ENCODE results near the gene TMEM158.

The TMEM158 gene

GRCh38 chr3:45215466-45215865, 10.6 kb downstream of the TMEM158 start:
- TF ChIP-seq EGR1 (IDR thresholded peaks at IDR 0.05) (no peak), EP300 (IDR thresholded peaks at IDR 0.05; ENCODE audit: borderline replicate concordance) (no peak), FOXM1 (IDR thresholded peaks at IDR 0.05; ENCODE audit: borderline replicate concordance, low read depth) (no peak), YY1 (IDR thresholded peaks at IDR 0.05; ENCODE audit: low read depth) (no peak), ZBTB7A (IDR thresholded peaks at IDR 0.05; ENCODE audit: low read depth) (no peak), USF1 (IDR thresholded peaks at IDR 0.05) (no peak), TCF12 (IDR thresholded peaks at IDR 0.05; ENCODE audit: low read depth) (no peak), TAF1 (IDR thresholded peaks at IDR 0.05; ENCODE audit: low read depth) (no peak)
- TF ChIP-seq, protein P1, sequence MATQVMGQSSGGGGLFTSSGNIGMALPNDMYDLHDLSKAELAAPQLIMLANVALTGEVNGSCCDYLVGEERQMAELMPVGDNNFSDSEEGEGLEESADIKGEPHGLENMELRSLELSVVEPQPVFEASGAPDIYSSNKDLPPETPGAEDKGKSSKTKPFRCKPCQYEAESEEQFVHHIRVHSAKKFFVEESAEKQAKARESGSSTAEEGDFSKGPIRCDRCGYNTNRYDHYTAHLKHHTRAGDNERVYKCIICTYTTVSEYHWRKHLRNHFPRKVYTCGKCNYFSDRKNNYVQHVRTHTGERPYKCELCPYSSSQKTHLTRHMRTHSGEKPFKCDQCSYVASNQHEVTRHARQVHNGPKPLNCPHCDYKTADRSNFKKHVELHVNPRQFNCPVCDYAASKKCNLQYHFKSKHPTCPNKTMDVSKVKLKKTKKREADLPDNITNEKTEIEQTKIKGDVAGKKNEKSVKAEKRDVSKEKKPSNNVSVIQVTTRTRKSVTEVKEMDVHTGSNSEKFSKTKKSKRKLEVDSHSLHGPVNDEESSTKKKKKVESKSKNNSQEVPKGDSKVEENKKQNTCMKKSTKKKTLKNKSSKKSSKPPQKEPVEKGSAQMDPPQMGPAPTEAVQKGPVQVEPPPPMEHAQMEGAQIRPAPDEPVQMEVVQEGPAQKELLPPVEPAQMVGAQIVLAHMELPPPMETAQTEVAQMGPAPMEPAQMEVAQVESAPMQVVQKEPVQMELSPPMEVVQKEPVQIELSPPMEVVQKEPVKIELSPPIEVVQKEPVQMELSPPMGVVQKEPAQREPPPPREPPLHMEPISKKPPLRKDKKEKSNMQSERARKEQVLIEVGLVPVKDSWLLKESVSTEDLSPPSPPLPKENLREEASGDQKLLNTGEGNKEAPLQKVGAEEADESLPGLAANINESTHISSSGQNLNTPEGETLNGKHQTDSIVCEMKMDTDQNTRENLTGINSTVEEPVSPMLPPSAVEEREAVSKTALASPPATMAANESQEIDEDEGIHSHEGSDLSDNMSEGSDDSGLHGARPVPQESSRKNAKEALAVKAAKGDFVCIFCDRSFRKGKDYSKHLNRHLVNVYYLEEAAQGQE (IDR thresholded peaks at IDR 0.05; ENCODE audit: low read depth): no peak

- TF ChIP-seq USF1 (IDR thresholded peaks at IDR 0.05): no peak
- TF ChIP-seq EP300 (IDR thresholded peaks at IDR 0.05; ENCODE audit: borderline replicate concordance): no peak
- TF ChIP-seq TAF1 (IDR thresholded peaks at IDR 0.05; ENCODE audit: low read depth): no peak
- TF ChIP-seq, protein P1 (IDR thresholded peaks at IDR 0.05; ENCODE audit: low read depth): no peak
- no peak for TF ChIP-seq EGR1 (IDR thresholded peaks at IDR 0.05)
- no peak for TF ChIP-seq CEBPB (IDR thresholded peaks at IDR 0.05)
- TF ChIP-seq ZBTB7A (IDR thresholded peaks at IDR 0.05; ENCODE audit: low read depth): no peak
- no peak for TF ChIP-seq NFIC (IDR thresholded peaks at IDR 0.05)
- no peak for TF ChIP-seq CREB1 (IDR thresholded peaks at IDR 0.05; ENCODE audit: low read depth)
- TF ChIP-seq TEAD4 (IDR thresholded peaks at IDR 0.05): no peak
- no peak for TF ChIP-seq YY1 (IDR thresholded peaks at IDR 0.05; ENCODE audit: low read depth)
- TF ChIP-seq FOXM1 (IDR thresholded peaks at IDR 0.05; ENCODE audit: borderline replicate concordance, low read depth): no peak
- no peak for TF ChIP-seq TCF12 (IDR thresholded peaks at IDR 0.05; ENCODE audit: low read depth)
Observed at GRCh38 chr3:45214061-45214680, 11.9 kb downstream of the TMEM158 start.

- TF ChIP-seq, protein P1 (IDR thresholded peaks at IDR 0.05; ENCODE audit: low read depth): no peak
- TF ChIP-seq RAD21 (IDR thresholded peaks at IDR 0.05; ENCODE audit: low read depth): no peak
- TF ChIP-seq USF1 (IDR thresholded peaks at IDR 0.05): no peak
- no peak for TF ChIP-seq EGR1 (IDR thresholded peaks at IDR 0.05)
- no peak for TF ChIP-seq TCF12 (IDR thresholded peaks at IDR 0.05; ENCODE audit: low read depth)
- no peak for TF ChIP-seq EP300 (IDR thresholded peaks at IDR 0.05; ENCODE audit: borderline replicate concordance)
- TF ChIP-seq ZBTB7A (IDR thresholded peaks at IDR 0.05; ENCODE audit: low read depth): no peak
- TF ChIP-seq YY1 (IDR thresholded peaks at IDR 0.05; ENCODE audit: low read depth): no peak
- TF ChIP-seq CEBPB (IDR thresholded peaks at IDR 0.05): no peak
- TF ChIP-seq NFIC (IDR thresholded peaks at IDR 0.05): no peak
- TF ChIP-seq, protein P2, sequence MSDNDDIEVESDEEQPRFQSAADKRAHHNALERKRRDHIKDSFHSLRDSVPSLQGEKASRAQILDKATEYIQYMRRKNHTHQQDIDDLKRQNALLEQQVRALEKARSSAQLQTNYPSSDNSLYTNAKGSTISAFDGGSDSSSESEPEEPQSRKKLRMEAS (IDR thresholded peaks at IDR 0.05): no peak
- no peak for TF ChIP-seq TAF1 (IDR thresholded peaks at IDR 0.05; ENCODE audit: low read depth)
- no peak for TF ChIP-seq CREB1 (IDR thresholded peaks at IDR 0.05; ENCODE audit: low read depth)
- TF ChIP-seq TEAD4 (IDR thresholded peaks at IDR 0.05): no peak
- TF ChIP-seq FOXM1 (IDR thresholded peaks at IDR 0.05; ENCODE audit: borderline replicate concordance, low read depth): no peak
Observed at GRCh38 chr3:45212095-45212468, 14.0 kb downstream of the TMEM158 start.

GRCh38 chr3:45211466-45212094, 14.5 kb downstream of the TMEM158 start:
- TF ChIP-seq FOXM1 (IDR thresholded peaks at IDR 0.05; ENCODE audit: borderline replicate concordance, low read depth): no peak
